PFSK-1 (cell line): ENCODE data around the gene UBTD2.

Source experiments
- FOXP2 ChIP-seq: optimal IDR thresholded peaks from 2 replicates; pipeline ENCODE3; 2011; ENCODE audit warnings: borderline replicate concordance, control low read depth, inconsistent platforms; ENCODE audit not compliant: insufficient read depth; ENCODE audit errors: extremely low read length, extremely low read depth
- POLR2AphosphoS5 ChIP-seq: IDR thresholded peaks from 2 replicates; pipeline ENCODE4 v1.6.1; 2012; ENCODE audit warnings: low read depth, mild to moderate bottlenecking, control low read depth, low read length, moderate library complexity
- SIN3A ChIP-seq: IDR thresholded peaks from 2 replicates; pipeline ENCODE4 v1.6.1; 2012; ENCODE audit warnings: mild to moderate bottlenecking, low read length, moderate library complexity, borderline replicate concordance; ENCODE audit not compliant: insufficient read depth
- TAF1 ChIP-seq: IDR thresholded peaks from 2 replicates; pipeline ENCODE4 v1.6.1; 2012; ENCODE audit warnings: low read length, control low read depth, borderline replicate concordance; ENCODE audit not compliant: insufficient read depth
- TF ChIP-seq, protein P1 (sequence below), 2 experiments: IDR thresholded peaks; 2 replicates each; pipeline versions ENCODE4 v1.6.1 to v1.8.0; 2011 to 2012; ENCODE audit warnings: low read depth in 2 of 2, low read length in 2 of 2, control low read depth in 1 of 2, inconsistent platforms in 1 of 2, mild to moderate bottlenecking in 1 of 2, moderate library complexity in 1 of 2; ENCODE audit not compliant: insufficient read depth in 1 of 2

The UBTD2 gene

GRCh38 chr5:172178301-172178987 lies 105.1 kb downstream of the UBTD2 start:
- TF ChIP-seq SIN3A (no peak), POLR2AphosphoS5 (no peak), FOXP2 (no peak), TAF1 (no peak)
- TF ChIP-seq, protein P1, sequence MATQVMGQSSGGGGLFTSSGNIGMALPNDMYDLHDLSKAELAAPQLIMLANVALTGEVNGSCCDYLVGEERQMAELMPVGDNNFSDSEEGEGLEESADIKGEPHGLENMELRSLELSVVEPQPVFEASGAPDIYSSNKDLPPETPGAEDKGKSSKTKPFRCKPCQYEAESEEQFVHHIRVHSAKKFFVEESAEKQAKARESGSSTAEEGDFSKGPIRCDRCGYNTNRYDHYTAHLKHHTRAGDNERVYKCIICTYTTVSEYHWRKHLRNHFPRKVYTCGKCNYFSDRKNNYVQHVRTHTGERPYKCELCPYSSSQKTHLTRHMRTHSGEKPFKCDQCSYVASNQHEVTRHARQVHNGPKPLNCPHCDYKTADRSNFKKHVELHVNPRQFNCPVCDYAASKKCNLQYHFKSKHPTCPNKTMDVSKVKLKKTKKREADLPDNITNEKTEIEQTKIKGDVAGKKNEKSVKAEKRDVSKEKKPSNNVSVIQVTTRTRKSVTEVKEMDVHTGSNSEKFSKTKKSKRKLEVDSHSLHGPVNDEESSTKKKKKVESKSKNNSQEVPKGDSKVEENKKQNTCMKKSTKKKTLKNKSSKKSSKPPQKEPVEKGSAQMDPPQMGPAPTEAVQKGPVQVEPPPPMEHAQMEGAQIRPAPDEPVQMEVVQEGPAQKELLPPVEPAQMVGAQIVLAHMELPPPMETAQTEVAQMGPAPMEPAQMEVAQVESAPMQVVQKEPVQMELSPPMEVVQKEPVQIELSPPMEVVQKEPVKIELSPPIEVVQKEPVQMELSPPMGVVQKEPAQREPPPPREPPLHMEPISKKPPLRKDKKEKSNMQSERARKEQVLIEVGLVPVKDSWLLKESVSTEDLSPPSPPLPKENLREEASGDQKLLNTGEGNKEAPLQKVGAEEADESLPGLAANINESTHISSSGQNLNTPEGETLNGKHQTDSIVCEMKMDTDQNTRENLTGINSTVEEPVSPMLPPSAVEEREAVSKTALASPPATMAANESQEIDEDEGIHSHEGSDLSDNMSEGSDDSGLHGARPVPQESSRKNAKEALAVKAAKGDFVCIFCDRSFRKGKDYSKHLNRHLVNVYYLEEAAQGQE (IDR thresholded peaks at IDR 0.05; ENCODE audit: insufficient read depth in 1 of 2, low read depth in 2 of 2, low read length in 2 of 2), result no peak

- no peak for TF ChIP-seq SIN3A
- no peak for TF ChIP-seq TAF1
- no peak for TF ChIP-seq FOXP2
- TF ChIP-seq, protein P1 (IDR thresholded peaks at IDR 0.05; ENCODE audit: insufficient read depth in 1 of 2, low read depth in 2 of 2, low read length in 2 of 2), result no peak
- no peak for TF ChIP-seq POLR2AphosphoS5
Observed at GRCh38 chr5:172177176-172177575, 106.4 kb downstream of the UBTD2 start.

- TF ChIP-seq SIN3A, result no peak
- no peak for TF ChIP-seq POLR2AphosphoS5
- no peak for TF ChIP-seq FOXP2
- no peak for TF ChIP-seq TAF1
- TF ChIP-seq, protein P1 (IDR thresholded peaks at IDR 0.05; ENCODE audit: insufficient read depth in 1 of 2, low read depth in 2 of 2, low read length in 2 of 2), result no peak
Observed at GRCh38 chr5:172175263-172175719, 108.3 kb downstream of the UBTD2 start.

GRCh38 chr5:172173564-172174153 lies 109.9 kb downstream of the UBTD2 start:
- no peak for TF ChIP-seq SIN3A
- TF ChIP-seq FOXP2, result no peak
- TF ChIP-seq POLR2AphosphoS5, result no peak
- TF ChIP-seq TAF1, result no peak
- TF ChIP-seq, protein P1 (IDR thresholded peaks at IDR 0.05; ENCODE audit: insufficient read depth in 1 of 2, low read depth in 2 of 2, low read length in 2 of 2), result no peak
